HFFc6 (cell line): ENCODE data around the gene PRKD1. TPM values are rescaled to one million over a fixed set of nuclear protein-coding genes. Genes with fewer than 3 reads are reported as not detected.
A peak's percentile ranks its signal among the peaks of the same experiment; 100 is the strongest.

ENCODE experiments used
- DNase-seq: peaks from one replicate; pipeline ENCODE4 v3.0.0-alpha.2; 2018
- H3K27ac Mint-ChIP-seq: 2 replicates; pipeline ENCODE4 v1.8.0; 2020; ENCODE audit warnings: mild to moderate bottlenecking, mixed read lengths
- H3K27me3 Mint-ChIP-seq: 2 replicates; pipeline ENCODE4 v1.8.0; 2021; ENCODE audit warnings: mild to moderate bottlenecking, moderate library complexity, mixed read lengths; ENCODE audit not compliant: insufficient read depth
- H3K36me3 Mint-ChIP-seq: 2 replicates; pipeline ENCODE4 v1.8.0; 2021; ENCODE audit warnings: low read depth, mixed read lengths
- H3K4me1 Mint-ChIP-seq: 2 replicates; pipeline ENCODE4 v1.8.0; 2020; ENCODE audit warnings: low read depth, mixed read lengths
- H3K4me3 Mint-ChIP-seq: 2 replicates; pipeline ENCODE4 v1.8.0; 2020; ENCODE audit warnings: mild to moderate bottlenecking, moderate library complexity, mixed read lengths
- H3K9me3 Mint-ChIP-seq: 2 replicates; pipeline ENCODE4 v1.8.0; 2020; ENCODE audit warnings: mild to moderate bottlenecking, mixed read lengths
- CTCF ChIP-seq: fragments of 200-600 bp; sonication (generic); IDR thresholded peaks from 2 replicates; pipeline ENCODE4 v1.5.0; 2021; ENCODE audit warnings: antibody characterized with exemption, mild to moderate bottlenecking
- total RNA-seq, 6 experiments: library from RNA; stranded (reverse); fragmentation: NEBNext Ultra II Directional; extraction: Animal tissue kit (Norgen Biotek cat#: 25700); gene quantifications; 2 replicates in 1 of 6; 3 replicates in 5 of 6; pipeline ENCODE4 v1.2.3, GENCODE V29; 2021

PRKD1 gene
- total RNA-seq, 6 experiments from 2014 or later = 19.1 to 23.9 (median 21.7) TPM

- Mint-ChIP-seq H3K27ac (no peak overlapping the region), H3K9me3 (no peaks in the 10 kb centered on the region), H3K27me3 (peaks cover 1% of the 10 kb centered on the region; the same call in 1 of the 2 replicates), H3K4me1 (peaks cover 11% of the 10 kb centered on the region), H3K4me3 (no peak overlapping the region), H3K36me3 (peaks cover 9% of the 10 kb centered on the region; the same call in 1 of the 2 replicates)
- no peak for TF ChIP-seq CTCF
- no peak for DNase-seq
These were observed 259.4 kb downstream of the PRKD1 start for GRCh38 chr14:29668201-29668600.

- Mint-ChIP-seq H3K27ac (no peak overlapping the region), H3K9me3 (no peaks in the 10 kb centered on the region), H3K36me3 (peaks cover 13% of the 10 kb centered on the region), H3K4me3 (no peak overlapping the region), H3K4me1 (no peaks in the 10 kb centered on the region), H3K27me3 (no peaks in the 10 kb centered on the region)
- TF ChIP-seq CTCF = no peak
- no peak for DNase-seq
These were observed 263.1 kb downstream of the PRKD1 start for GRCh38 chr14:29664515-29664914.

- H3K9me3 Mint-ChIP-seq = no peaks in the 10 kb centered on the region
- H3K36me3 Mint-ChIP-seq = peaks cover 13% of the 10 kb centered on the region
- H3K27me3 Mint-ChIP-seq = no peaks in the 10 kb centered on the region
- no peak overlapping the region for H3K4me3 Mint-ChIP-seq
- no peak for DNase-seq
- H3K4me1 Mint-ChIP-seq = no peaks in the 10 kb centered on the region
- no peak overlapping the region for H3K27ac Mint-ChIP-seq
- no peak for TF ChIP-seq CTCF
These were observed 264.3 kb downstream of the PRKD1 start for GRCh38 chr14:29663281-29663801.

- Mint-ChIP-seq H3K4me1 (peaks cover 17% of the 10 kb centered on the region), H3K27ac (peak overlapping the region; percentile 21; the same call in 1 of the 2 replicates), H3K9me3 (peaks cover 2% of the 10 kb centered on the region), H3K4me3 (no peak overlapping the region), H3K36me3 (peaks cover 8% of the 10 kb centered on the region), H3K27me3 (no peaks in the 10 kb centered on the region)
- peak; percentile 2 for DNase-seq
- no peak for TF ChIP-seq CTCF
These were observed 272.6 kb downstream of the PRKD1 start for GRCh38 chr14:29654901-29655550.

GRCh38 chr14:29653303-29653702, 274.3 kb downstream of the PRKD1 start:
- DNase-seq = no peak
- H3K27me3 Mint-ChIP-seq = no peaks in the 10 kb centered on the region
- peaks cover 21% of the 10 kb centered on the region for H3K36me3 Mint-ChIP-seq
- TF ChIP-seq CTCF = no peak
- H3K27ac Mint-ChIP-seq = no peak overlapping the region
- peaks cover 17% of the 10 kb centered on the region for H3K4me1 Mint-ChIP-seq
- no peak overlapping the region for H3K4me3 Mint-ChIP-seq
- H3K9me3 Mint-ChIP-seq = peaks cover 16% of the 10 kb centered on the region
